ENCODE measurements around the gene PTPRR. TPM values are rescaled to one million over a fixed set of nuclear protein-coding genes. Genes with fewer than 3 reads are reported as not detected.

The PTPRR gene
- total and polyA plus RNA-seq, 2 experiments from 2014 or later = not detected

GRCh38 chr12:70652451-70652850, 268.1 kb downstream of the PTPRR start:
- no peak overlapping the region for H3K4me3 ChIP-seq
- no peaks in the 10 kb centered on the region for H3K4me1 ChIP-seq (ENCODE audit: low read depth)
- no peak for TF ChIP-seq CTCF (IDR thresholded peaks at IDR 0.05; ENCODE audit: low read depth, low read length)
- no peaks in the 10 kb centered on the region for H3K36me3 ChIP-seq
- no peaks in the 10 kb centered on the region for H3K27me3 ChIP-seq
- H3K9me3 ChIP-seq (ENCODE audit: low read depth) = no peaks in the 10 kb centered on the region
- peak in 1 of 2 donors; percentile 54 for DNase-seq (ENCODE audit: low read depth in 1 of 2, low spot score in 1 of 2)
- H3K27ac ChIP-seq = no peak overlapping the region

- peak in 1 of 2 donors; percentile 80 for DNase-seq (ENCODE audit: low read depth in 1 of 2, low spot score in 1 of 2)
- H3K4me1 ChIP-seq (ENCODE audit: low read depth) = no peaks in the 10 kb centered on the region
- H3K27ac ChIP-seq = no peak overlapping the region
- TF ChIP-seq CTCF (IDR thresholded peaks at IDR 0.05; ENCODE audit: low read depth, low read length) = no peak
- no peaks in the 10 kb centered on the region for H3K27me3 ChIP-seq
- H3K4me3 ChIP-seq = no peak overlapping the region
- no peaks in the 10 kb centered on the region for H3K9me3 ChIP-seq (ENCODE audit: low read depth)
- H3K36me3 ChIP-seq = no peaks in the 10 kb centered on the region
Observed at GRCh38 chr12:70648831-70649230, 271.7 kb downstream of the PTPRR start.

- DNase-seq (ENCODE audit: low read depth in 1 of 2, low spot score in 1 of 2) = peak in 1 of 2 donors; percentile 17
- no peaks in the 10 kb centered on the region for H3K27me3 ChIP-seq
- no peak overlapping the region for H3K4me3 ChIP-seq
- TF ChIP-seq CTCF (IDR thresholded peaks at IDR 0.05; ENCODE audit: low read depth, low read length) = no peak
- H3K4me1 ChIP-seq (ENCODE audit: low read depth) = no peaks in the 10 kb centered on the region
- H3K9me3 ChIP-seq (ENCODE audit: low read depth) = no peaks in the 10 kb centered on the region
- H3K36me3 ChIP-seq = no peaks in the 10 kb centered on the region
- no peak overlapping the region for H3K27ac ChIP-seq
Observed at GRCh38 chr12:70648191-70648590, 272.3 kb downstream of the PTPRR start.

GRCh38 chr12:70646850-70647249, 273.7 kb downstream of the PTPRR start:
- no peaks in the 10 kb centered on the region for H3K4me1 ChIP-seq (ENCODE audit: low read depth)
- peak in 1 of 2 donors; percentile 26 for DNase-seq (ENCODE audit: low read depth in 1 of 2, low spot score in 1 of 2)
- H3K27me3 ChIP-seq = no peaks in the 10 kb centered on the region
- H3K36me3 ChIP-seq = no peaks in the 10 kb centered on the region
- H3K4me3 ChIP-seq = no peak overlapping the region
- H3K9me3 ChIP-seq (ENCODE audit: low read depth) = no peaks in the 10 kb centered on the region
- no peak for TF ChIP-seq CTCF (IDR thresholded peaks at IDR 0.05; ENCODE audit: low read depth, low read length)
- H3K27ac ChIP-seq = no peak overlapping the region

- DNase-seq (ENCODE audit: low read depth in 1 of 2, low spot score in 1 of 2) = peak in 1 of 2 donors; percentile 94
- no peaks in the 10 kb centered on the region for H3K36me3 ChIP-seq
- H3K4me3 ChIP-seq = no peak overlapping the region
- no peaks in the 10 kb centered on the region for H3K9me3 ChIP-seq (ENCODE audit: low read depth)
- H3K27ac ChIP-seq = no peak overlapping the region
- no peaks in the 10 kb centered on the region for H3K4me1 ChIP-seq (ENCODE audit: low read depth)
- no peak for TF ChIP-seq CTCF (IDR thresholded peaks at IDR 0.05; ENCODE audit: low read depth, low read length)
- no peaks in the 10 kb centered on the region for H3K27me3 ChIP-seq
Observed at GRCh38 chr12:70645494-70646317, 274.8 kb downstream of the PTPRR start.

Data from cardiac muscle cell (in vitro differentiated cells and primary cell).